OCI-LY7 (cell line): Measurements from ENCODE around the gene CLPSL1. TPM values are rescaled to one million over a fixed set of nuclear protein-coding genes. Genes with fewer than 3 reads are reported as not detected.

ENCODE experiments used
- BruUV-seq: library from RNA; stranded (reverse); fragments of 400-500 nt; replicated peaks from 2 replicates; lab custom pipeline; 2021; lab: Mats Ljungman, UMichigan
- CTCF ChIA-PET: fragments of 300-600 bp; sonication (Branson Sonifier 250); formaldehyde crosslinking; loops from one replicate; lab custom pipeline; 2022; ENCODE audit warnings: antibody characterized with exemption; ENCODE audit not compliant: unreplicated experiment; lab: Charles Lee
- POLR2A ChIA-PET: fragments of 300-600 bp; sonication (Branson Sonifier 250); formaldehyde crosslinking; loops from one replicate; lab custom pipeline; 2022; ENCODE audit warnings: antibody characterized with exemption; lab: Charles Lee
- DNase-seq: peaks from one replicate; pipeline ENCODE4 v3.0.0-alpha.2; 2015; ENCODE audit warnings: low spot score
- H2AFZ ChIP-seq: fragments of 200-600 bp; sonication (generic), shearing (Covaris generic); 2 replicates; pipeline ENCODE4 v1.6.1; 2014; ENCODE audit warnings: mild to moderate bottlenecking, antibody characterized with exemption, low read length, moderate library complexity
- H3K27ac ChIP-seq: fragments of 200-600 bp; sonication (generic); 2 replicates; pipeline ENCODE4 v1.5.1; 2014; ENCODE audit warnings: mixed run types, low read depth, mild to moderate bottlenecking, moderate library complexity, low read length, inconsistent platforms; ENCODE audit not compliant: poor library complexity, severe bottlenecking
- H3K36me3 ChIP-seq: fragments of 200-600 bp; sonication (generic); 2 replicates; pipeline ENCODE4 v1.6.1; 2014; ENCODE audit warnings: mild to moderate bottlenecking, antibody characterized with exemption, low read length, moderate library complexity, mixed read lengths; ENCODE audit not compliant: insufficient read depth
- H3K4me1 ChIP-seq: fragments of 200-600 bp; sonication (generic); 2 replicates; pipeline ENCODE4 v1.5.1; 2014; ENCODE audit warnings: mild to moderate bottlenecking, low read length; ENCODE audit not compliant: insufficient read depth, poor library complexity, severe bottlenecking
- H3K4me2 ChIP-seq: fragments of 200-600 bp; sonication (generic); 2 replicates; pipeline ENCODE4 v1.6.1; 2014; ENCODE audit warnings: mild to moderate bottlenecking, low read length
- H3K4me3 ChIP-seq: fragments of 200-600 bp; sonication (generic); 2 replicates; pipeline ENCODE4 v1.5.1; 2014; ENCODE audit warnings: mild to moderate bottlenecking, low read depth, low read length; ENCODE audit not compliant: poor library complexity, severe bottlenecking
- H3K79me2 ChIP-seq: fragments of 200-600 bp; sonication (generic); 2 replicates; pipeline ENCODE4 v1.6.1; 2016; ENCODE audit warnings: low read depth, mild to moderate bottlenecking, low read length, moderate library complexity, mixed read lengths; ENCODE audit not compliant: insufficient read depth
- H3K9me2 ChIP-seq: fragments of 200-600 bp; sonication (generic); 2 replicates; pipeline ENCODE4 v1.6.1; 2016; ENCODE audit warnings: mild to moderate bottlenecking, low read length, mixed read lengths; ENCODE audit not compliant: insufficient read depth
- H3K9me3 ChIP-seq: fragments of 200-600 bp; sonication (generic); 2 replicates; pipeline ENCODE4 v1.6.1; 2014; ENCODE audit warnings: mild to moderate bottlenecking, mixed run types, low read length, mixed read lengths
- H4K20me1 ChIP-seq: fragments of 200-600 bp; sonication (generic); 2 replicates; pipeline ENCODE4 v1.6.1; 2014; ENCODE audit warnings: mild to moderate bottlenecking, antibody characterized with exemption, low read length, moderate library complexity, mixed read lengths; ENCODE audit not compliant: insufficient read depth
- CTCF ChIP-seq: fragments of 200-600 bp; sonication (generic); conservative IDR thresholded peaks from 2 replicates; pipeline ENCODE4 v1.5.1; 2014; ENCODE audit warnings: mild to moderate bottlenecking, antibody characterized with exemption, low read length, moderate library complexity, mixed read lengths
- EZH2phosphoT487 ChIP-seq: fragments of 200-600 bp; sonication (generic); IDR thresholded peaks from 2 replicates; pipeline ENCODE4 v1.6.1; 2018; ENCODE audit warnings: low read depth, borderline replicate concordance, mild to moderate bottlenecking, mixed run types, antibody characterized with exemption, low read length, moderate library complexity, mixed read lengths
- intact Hi-C: fragments of 100-400 bp; cut with micrococcal nuclease; formaldehyde crosslinking; loops from one replicate; pipeline ENCODE4 v1.10.0; 2022; ENCODE audit not compliant: unreplicated experiment
- total RNA-seq, 2 experiments: library from RNA; depleted of rRNA in 1 of 2; stranded (reverse); fragments of >200 nt in 1 of 2; shearing (Covaris generic) in 1 of 2; gene quantifications; 2 replicates each; pipeline ENCODE4 v1.2.3, GENCODE V29; 2014 to 2022

The CLPSL1 gene
- total RNA-seq, 2 experiments from 2014 or later = not detected

- BruUV-seq = no TSS peak
- no peaks in the 10 kb centered on the region for H3K36me3 ChIP-seq
- peak within 1 kb of the TSS; percentile 12 for H3K27ac ChIP-seq
- CTCF ChIA-PET = interaction anchor here (0.6 to 1.5 kb wide), 9 partner anchors 18 to 411 kb away, joined by 3 to 12 read pairs (median 4); no protein-coding TSS in a partner anchor
- TF ChIP-seq CTCF (no peak), EZH2phosphoT487 (no peak)
- intact Hi-C loops = loop anchor here (1.0 kb wide), 2 partner anchors 153 to 215 kb away; no protein-coding TSS in a partner anchor
- POLR2A ChIA-PET = interaction anchor here (0.5 to 1.2 kb wide), 6 partner anchors 13 to 1170 kb away, joined by 3 to 5 read pairs (median 3); no protein-coding TSS in a partner anchor
- no peaks in the 10 kb centered on the region for H3K79me2 ChIP-seq
- peak within 1 kb of the TSS; percentile 63 for H3K4me2 ChIP-seq
- peaks cover 42% of the 10 kb centered on the region for H3K4me1 ChIP-seq
- peak within 1 kb of the TSS; percentile 49 for H3K4me3 ChIP-seq
- no peaks in the 10 kb centered on the region for H3K9me3 ChIP-seq
- peak; percentile 56 for DNase-seq
- no peaks in the 10 kb centered on the region for H3K9me2 ChIP-seq
- H4K20me1 ChIP-seq = no peaks in the 10 kb centered on the region
- H2AFZ ChIP-seq = peak within 1 kb of the TSS; percentile 90
Observed at GRCh38 chr6:35736982-35737412, 43.8 kb upstream of the CLPSL1 start, which contains the start of gene ARMC12. Gene ARMC12, plus strand, starts transcription at chr6:35737032. Its CDS starts 77 bp downstream, at chr6:35737109.

- peak overlapping the region; percentile 90 for H2AFZ ChIP-seq
Observed at GRCh38 chr6:35737413-35738211, 43.2 kb upstream of the CLPSL1 start.

More at GRCh38 chr6:35737413-35738211, 43.2 kb upstream of the CLPSL1 start:
- BruUV-seq = no TSS peak
- POLR2A ChIA-PET = interaction anchor here (0.5 to 1.2 kb wide), 4 partner anchors 143 to 1170 kb away, joined by 3 to 4 read pairs (median 3); no protein-coding TSS in a partner anchor
- Histone ChIP-seq H3K4me1 (peaks cover 36% of the 10 kb centered on the region), H3K4me3 (peak overlapping the region; percentile 49), H3K79me2 (no peaks in the 10 kb centered on the region), H3K27ac (peak overlapping the region; percentile 12), H3K9me3 (no peaks in the 10 kb centered on the region), H4K20me1 (no peaks in the 10 kb centered on the region), H3K36me3 (no peaks in the 10 kb centered on the region), H3K4me2 (peak overlapping the region; percentile 63), H3K9me2 (no peaks in the 10 kb centered on the region)
- CTCF ChIA-PET = interaction anchor here (0.6 to 1.5 kb wide), 8 partner anchors 17 to 412 kb away, joined by 3 to 8 read pairs (median 4); no protein-coding TSS in a partner anchor
- peak; percentile 91 for DNase-seq
- no peak for TF ChIP-seq EZH2phosphoT487
- TF ChIP-seq CTCF = peak; percentile 96
- intact Hi-C loops = loop anchor here (1.0 kb wide), 1 partner anchor 215 kb away; no protein-coding TSS in a partner anchor
